Left colon (tissue), 2 donors: Measurements from ENCODE around the gene ZSCAN5A. TPM values are rescaled to one million over a fixed set of nuclear protein-coding genes. Genes with fewer than 3 reads are reported as not detected.
"Not testable (repeated sequence)": the region's sequence is repeated elsewhere in the genome, so short reads cannot be mapped to it uniquely, and the experiment has no call there.

Experiments used
- ATAC-seq: fragments of 200-7000 bp; cut with Tn5 transposase; one replicate; pipeline ENCODE4 v1.9.1; 2020; ENCODE audit warnings: mild to moderate bottlenecking, moderate library complexity
- DNase-seq, 2 donors: peaks; one replicate each; pipeline ENCODE4 v3.0.0-alpha.2; 2020
- intact Hi-C, 2 donors: fragments of 100-400 bp; cut with DNase I in 1 of 2; cut with micrococcal nuclease in 1 of 2; formaldehyde crosslinking; loops; one replicate each; pipeline versions ENCODE4 v1.11.2 to v1.14.0; 2022; cut with DNase I, micrococcal nuclease
- total RNA-seq, 2 donors: library from RNA; stranded (reverse); fragmentation: NEBNext Ultra II Directional; extraction: Animal tissue kit (Norgen Biotek cat#: 25700); gene quantifications; one replicate each; pipeline ENCODE4 v1.2.1, GENCODE V29; 2021
- donor health status: DM: no; HTN: no; CAD: no.
- donor health status: DM: yes; HTN: yes; CAD: no.

Gene ZSCAN5A
- total RNA-seq, 2 donors from 2014 or later: 9.4 to 19.6 TPM

- intact Hi-C loops: no loop called here
- no peak for ATAC-seq
- DNase-seq: no peak
These were observed 3.1 kb upstream of the ZSCAN5A start for GRCh38 chr19:56317749-56318148.

GRCh38 chr19:56316728-56317127 lies 2.1 kb upstream of the ZSCAN5A start:
- no peak for ATAC-seq
- no peak for DNase-seq
- intact Hi-C loops: no loop called here

DNA sequence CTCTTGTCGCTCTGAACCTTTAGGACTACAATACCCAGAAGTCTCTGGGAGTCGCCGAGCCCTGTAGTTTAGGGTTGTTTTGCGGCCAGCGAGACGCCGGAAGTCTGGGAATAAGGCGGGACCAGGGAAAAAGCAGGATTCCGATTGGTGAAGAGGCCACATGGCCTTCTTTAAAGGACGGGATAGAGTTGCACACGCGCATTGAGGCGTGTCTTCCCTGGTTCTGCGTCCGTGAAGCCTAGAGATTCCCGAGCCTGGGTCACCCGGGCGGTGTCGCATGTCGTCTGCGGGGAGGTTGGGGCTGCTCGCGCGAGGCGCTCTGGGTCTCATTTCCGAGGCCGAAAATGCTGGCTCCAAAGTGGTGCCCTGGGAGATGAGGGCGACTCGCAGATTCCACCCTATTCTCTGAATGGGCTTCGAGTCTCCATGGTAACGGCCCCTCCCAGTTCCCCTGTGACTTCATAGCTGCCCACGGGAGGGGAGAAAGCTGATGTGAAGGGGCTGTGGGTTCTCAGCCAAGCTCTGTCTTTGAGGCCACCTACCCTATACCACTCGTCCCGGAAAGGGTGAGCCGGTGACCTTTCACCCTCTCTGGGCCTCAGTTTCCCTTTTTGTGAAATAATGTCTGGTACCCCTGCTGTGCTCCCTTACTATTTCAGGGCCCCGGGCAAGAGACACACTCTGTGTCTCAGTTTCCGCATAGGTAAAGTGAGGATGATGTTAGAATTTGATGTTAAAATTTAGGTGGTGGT lies 614 bp upstream of the ZSCAN5A start:
- DNase-seq (peak; percentile 92 to 96), ATAC-seq (peak; percentile 86)
- intact Hi-C loops: no loop called here

- ATAC-seq (peak; percentile 44), DNase-seq (no peak)
- intact Hi-C loops: no loop called here
These were observed 640 bp downstream of the ZSCAN5A start for GRCh38 chr19:56314018-56314380.

GRCh38 chr19:56312787-56313657 lies 1.6 kb downstream of the ZSCAN5A start:
- DNase-seq (no peak), ATAC-seq (no peak)
- intact Hi-C loops: no loop called here

GRCh38 chr19:56312342-56312741 lies 2.3 kb downstream of the ZSCAN5A start:
- intact Hi-C loops: no loop called here
- DNase-seq: no peak
- no peak for ATAC-seq

GRCh38 chr19:56310462-56310861 lies 4.2 kb downstream of the ZSCAN5A start:
- ATAC-seq (no peak), DNase-seq (no peak)
- intact Hi-C loops: no loop called here

GRCh38 chr19:56309511-56310185 lies 5.0 kb downstream of the ZSCAN5A start:
- DNase-seq (peak; percentile 39 to 51), ATAC-seq (peak; percentile 16)
- intact Hi-C loops: no loop called here

DNA sequence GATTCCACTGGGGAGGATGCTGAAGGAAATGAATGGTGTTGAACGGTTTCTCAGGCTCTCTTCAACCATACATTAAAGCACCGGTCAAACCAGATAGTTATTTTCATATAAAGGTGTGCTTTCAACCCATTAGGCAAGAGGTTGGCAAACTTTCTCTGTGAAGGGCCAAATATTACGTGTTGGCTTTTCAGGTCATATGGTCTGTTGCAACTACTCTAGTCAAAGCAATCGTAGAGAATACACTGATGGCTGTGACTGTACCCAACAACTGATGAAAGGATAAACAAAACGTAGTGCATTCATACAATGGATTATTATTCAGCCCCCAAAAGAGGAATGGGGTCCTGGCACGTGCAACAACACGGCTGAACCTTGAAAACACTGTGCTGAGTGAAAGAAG lies 5.8 kb downstream of the ZSCAN5A start:
- ATAC-seq (no peak), DNase-seq (no peak)
- intact Hi-C loops: no loop called here

GRCh38 chr19:56307062-56307461 lies 7.6 kb downstream of the ZSCAN5A start:
- ATAC-seq, DNase-seq, intact Hi-C loops: not testable (repeated sequence)

GRCh38 chr19:56306016-56306415 lies 8.6 kb downstream of the ZSCAN5A start:
- ATAC-seq: no peak
- intact Hi-C loops: no loop called here
- no peak for DNase-seq

GRCh38 chr19:56304243-56304642 lies 10.4 kb downstream of the ZSCAN5A start:
- intact Hi-C loops: no loop called here
- no peak for ATAC-seq
- DNase-seq: no peak

DNA sequence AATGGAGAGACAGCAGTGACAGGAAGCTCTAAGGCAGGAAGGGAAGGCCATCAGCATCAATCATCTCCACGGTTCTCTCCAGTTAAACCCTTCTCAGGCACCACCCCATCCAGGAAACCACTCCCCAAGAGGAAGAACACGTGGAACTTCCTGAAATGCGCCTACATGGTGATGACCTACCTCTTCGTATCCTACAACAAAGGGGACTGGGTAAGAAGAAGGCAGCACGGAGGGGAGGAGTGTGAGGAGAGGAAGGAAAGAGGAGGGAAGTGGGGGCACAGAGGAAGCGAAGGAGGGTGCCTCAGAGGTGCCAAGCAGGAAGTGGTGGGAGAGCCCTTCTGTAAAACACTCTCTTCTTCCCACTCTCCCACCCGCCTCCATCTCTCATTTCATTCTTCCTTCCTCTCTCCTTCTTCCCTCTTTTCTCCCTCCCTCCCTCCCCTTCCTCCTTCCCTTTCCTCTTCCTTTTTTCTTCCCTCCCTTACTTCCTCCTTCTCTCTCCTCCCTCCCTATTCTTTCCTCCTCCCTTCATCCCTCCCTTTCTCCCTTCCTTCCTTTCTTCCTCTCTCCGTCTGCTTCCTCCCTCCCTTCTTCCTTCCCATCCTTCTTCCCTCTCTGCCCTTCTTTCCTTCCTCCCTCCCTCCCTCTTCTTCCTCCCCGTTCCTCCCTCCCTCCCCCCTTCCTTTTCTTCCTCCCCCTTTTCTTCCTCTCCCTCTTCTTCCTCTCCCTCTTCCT lies 12.6 kb downstream of the ZSCAN5A start:
- intact Hi-C loops: no loop called here
- ATAC-seq: no peak
- no peak for DNase-seq

- ATAC-seq: no peak
- no peak for DNase-seq
- intact Hi-C loops: no loop called here
These were observed 13.5 kb downstream of the ZSCAN5A start for GRCh38 chr19:56301155-56301554.

DNA sequence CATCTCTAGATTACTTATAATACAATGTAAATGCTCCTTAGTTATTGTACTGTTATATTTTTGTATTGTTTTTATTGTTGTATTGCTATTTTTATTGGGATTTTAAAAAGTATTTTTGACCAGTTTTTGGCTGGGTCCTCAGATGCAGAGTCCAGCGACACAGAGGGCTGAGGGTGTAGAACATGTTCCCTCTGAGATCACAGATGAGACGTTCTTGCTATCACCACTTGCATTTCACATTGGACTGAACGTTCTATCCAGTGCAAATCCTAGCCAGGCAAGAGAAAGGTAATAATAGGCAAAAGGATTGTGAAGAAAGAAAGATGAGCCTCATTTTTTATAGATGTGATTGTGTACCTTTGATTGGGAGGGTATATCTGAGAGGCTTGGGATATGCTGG lies 15.0 kb downstream of the ZSCAN5A start:
- ATAC-seq: no peak
- DNase-seq: no peak
- intact Hi-C loops: no loop called here

DNA sequence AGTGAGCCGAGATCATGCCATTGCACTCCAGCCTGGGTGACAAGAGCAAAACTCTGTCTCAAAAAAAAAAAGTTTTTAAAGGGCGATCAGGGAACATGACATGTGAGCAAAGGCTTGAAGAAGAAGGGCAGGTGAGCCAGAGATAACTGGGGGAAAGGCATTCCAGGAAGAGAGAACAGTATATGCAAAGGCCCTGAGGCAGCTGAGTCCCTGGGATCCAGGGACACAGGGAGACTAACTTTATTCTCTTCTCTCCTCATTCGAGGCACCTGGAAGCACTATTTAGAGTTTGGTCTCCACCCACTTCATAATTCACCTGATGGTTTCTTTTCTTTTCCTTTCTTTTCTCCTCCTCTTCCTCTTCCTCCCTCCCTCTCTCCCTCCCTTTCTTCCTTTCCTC lies 17.6 kb downstream of the ZSCAN5A start:
- DNase-seq (no peak), ATAC-seq (no peak)
- intact Hi-C loops: no loop called here

GRCh38 chr19:56295531-56296455 lies 18.8 kb downstream of the ZSCAN5A start:
- DNase-seq: no peak
- no peak for ATAC-seq
- intact Hi-C loops: no loop called here

GRCh38 chr19:56294549-56294948 lies 20.1 kb downstream of the ZSCAN5A start:
- ATAC-seq (no peak), DNase-seq (no peak)
- intact Hi-C loops: no loop called here
